Left lung (tissue), 10 donors: ENCODE results near the gene AP4B1. TPM values are rescaled to one million over a fixed set of nuclear protein-coding genes. Genes with fewer than 3 reads are reported as not detected.

ENCODE experiments used
- ATAC-seq: fragments of 200-7000 bp; cut with Tn5 transposase; one replicate; pipeline ENCODE4 v1.9.1; 2020; ENCODE audit warnings: moderate library complexity
- DNase-seq, 4 donors: peaks; one replicate each; pipeline ENCODE4 v3.0.0-alpha.2; 2013 to 2020
- H3K27ac ChIP-seq, 2 donors: fragments of 200-600 bp; sonication (generic) in 1 of 2; one replicate each; pipeline versions ENCODE4 v1.5.0 to v1.8.0; 2020 to 2021
- H3K27me3 ChIP-seq, 2 donors: fragments of 200-600 bp; sonication (generic) in 1 of 2; one replicate each; pipeline versions ENCODE4 v1.5.0 to v1.8.0; 2020 to 2021
- H3K36me3 ChIP-seq, 2 donors: fragments of 200-600 bp; sonication (generic) in 1 of 2; one replicate each; pipeline versions ENCODE4 v1.5.0 to v1.8.0; 2020 to 2021
- H3K4me1 ChIP-seq, 2 donors: fragments of 200-600 bp; one replicate each; pipeline ENCODE4 v1.8.0; 2021
- H3K4me3 ChIP-seq, 2 donors: fragments of 200-600 bp; sonication (generic) in 1 of 2; one replicate each; pipeline versions ENCODE4 v1.5.0 to v1.8.0; 2020 to 2021; ENCODE audit warnings: mild to moderate bottlenecking in 1 of 2
- H3K9me3 ChIP-seq, 2 donors: fragments of 200-600 bp; sonication (generic) in 1 of 2; one replicate each; pipeline versions ENCODE4 v1.5.0 to v1.8.0; 2020 to 2021
- CTCF ChIP-seq, 2 donors: fragments of 200-600 bp; sonication (generic) in 1 of 2; IDR thresholded peaks; one replicate each; pipeline versions ENCODE4 v1.5.0 to v1.8.0; 2021; ENCODE audit warnings: antibody characterized with exemption in 2 of 2
- intact Hi-C, 2 donors: fragments of 100-400 bp; cut with DNase I; formaldehyde crosslinking; loops; one replicate each; pipeline versions ENCODE4 v1.11.2 to v1.14.2; 2022
- polyA plus RNA-seq, 6 donors: library from polyadenylated mRNA; unstranded; fragments of 120-200 nt; gene quantifications; one replicate each; pipeline ENCODE4 v1.2.1, GENCODE V29; 2013; ENCODE audit not compliant: insufficient read length in 6 of 6
- total RNA-seq, 2 donors: library from RNA; stranded (reverse); fragmentation: NEBNext Ultra II Directional; extraction: Animal tissue kit (Norgen Biotek cat#: 25700); gene quantifications; one replicate each; pipeline ENCODE4 v1.2.1, GENCODE V29; 2021
- donor health status: DM: no; HTN: yes; CAD: no.
- donor health status: DM: no; HTN: no; CAD: no.

AP4B1 gene
- total and polyA plus RNA-seq, 8 donors = 15.4 to 65.1 (median 54.6) TPM

- no peaks in the 10 kb centered on the region for H3K27me3 ChIP-seq
- no peak for TF ChIP-seq CTCF (IDR thresholded peaks at IDR 0.05)
- peaks cover 1 to 97% of the 10 kb centered on the region in 2 donors for H3K4me1 ChIP-seq
- peaks cover 0 to 20% of the 10 kb centered on the region in 2 donors for H3K36me3 ChIP-seq
- no peak overlapping the region for H3K27ac ChIP-seq
- intact Hi-C loops = no loop called here
- no peak for ATAC-seq
- no peaks in the 10 kb centered on the region for H3K9me3 ChIP-seq
- no peak for DNase-seq
- H3K4me3 ChIP-seq = no peak overlapping the region
Measured at GRCh38 chr1:113937146-113937545, 32.5 kb upstream of the AP4B1 start.

- no peak for ATAC-seq
- no peaks in the 10 kb centered on the region for H3K27me3 ChIP-seq
- H3K9me3 ChIP-seq = no peaks in the 10 kb centered on the region
- no peak for DNase-seq
- no peak for TF ChIP-seq CTCF (IDR thresholded peaks at IDR 0.05)
- H3K36me3 ChIP-seq = peaks cover 0 to 8% of the 10 kb centered on the region in 2 donors
- H3K4me3 ChIP-seq = no peak overlapping the region
- intact Hi-C loops = no loop called here
- peaks cover 13 to 97% of the 10 kb centered on the region in 2 donors for H3K4me1 ChIP-seq
- H3K27ac ChIP-seq = no peak overlapping the region
Measured at GRCh38 chr1:113935970-113936369, 31.4 kb upstream of the AP4B1 start.

- intact Hi-C loops = no loop called here
- no peaks in the 10 kb centered on the region for H3K27me3 ChIP-seq
- H3K4me3 ChIP-seq = no peak overlapping the region
- DNase-seq (no peak), ATAC-seq (no peak)
- H3K27ac ChIP-seq = no peak overlapping the region
- no peaks in the 10 kb centered on the region for H3K9me3 ChIP-seq
- no peak for TF ChIP-seq CTCF (IDR thresholded peaks at IDR 0.05)
- peaks cover 0 to under 1% of the 10 kb centered on the region in 2 donors for H3K36me3 ChIP-seq
- H3K4me1 ChIP-seq = peaks cover 17 to 95% of the 10 kb centered on the region in 2 donors
Measured at GRCh38 chr1:113935176-113935575, 30.6 kb upstream of the AP4B1 start.

GRCh38 chr1:113934511-113935055 is 30.0 kb upstream of the AP4B1 start:
- no peak for TF ChIP-seq CTCF (IDR thresholded peaks at IDR 0.05)
- DNase-seq = no peak
- H3K36me3 ChIP-seq = no peaks in the 10 kb centered on the region
- H3K9me3 ChIP-seq = no peaks in the 10 kb centered on the region
- H3K4me1 ChIP-seq = peaks cover 17 to 89% of the 10 kb centered on the region in 2 donors
- H3K4me3 ChIP-seq = no peak overlapping the region
- intact Hi-C loops = no loop called here
- H3K27ac ChIP-seq = no peak overlapping the region
- no peaks in the 10 kb centered on the region for H3K27me3 ChIP-seq
- no peak for ATAC-seq

- H3K9me3 ChIP-seq = no peaks in the 10 kb centered on the region
- no peak for TF ChIP-seq CTCF (IDR thresholded peaks at IDR 0.05)
- H3K36me3 ChIP-seq = no peaks in the 10 kb centered on the region
- H3K4me3 ChIP-seq = no peak overlapping the region
- no peak for ATAC-seq
- H3K4me1 ChIP-seq = peaks cover 17 to 83% of the 10 kb centered on the region in 2 donors
- no peak for DNase-seq
- intact Hi-C loops = no loop called here
- no peaks in the 10 kb centered on the region for H3K27me3 ChIP-seq
- H3K27ac ChIP-seq = no peak overlapping the region
Measured at GRCh38 chr1:113934006-113934405, 29.4 kb upstream of the AP4B1 start.
